ENCODE measurements around the gene SNX5. TPM values are rescaled to one million over a fixed set of nuclear protein-coding genes. Genes with fewer than 3 reads are reported as not detected.

Gene SNX5
- total and polyA plus RNA-seq, 2 of the 8 experiments (the other 6 are each of a cell fraction or from before 2014, with no cell fraction given), result 155 to 194 TPM

GRCh38 chr20:17933121-17933520 lies 35.5 kb downstream of the SNX5 start:
- no peak for FAIRE-seq
- H2BK15ac ChIP-seq (ENCODE audit: low read length), result no peak overlapping the region
- no peak overlapping the region for H3K4me3 ChIP-seq (ENCODE audit: extremely low read depth in 1 of 4, insufficient read depth in 2 of 4, low read depth in 3 of 4, low read length in 4 of 4)
- no peaks in the 10 kb centered on the region for H3K27me3 ChIP-seq (replicated peaks in 1 of 4; ENCODE audit: control insufficient read depth in 3 of 4, extremely low read depth in 1 of 4, insufficient read depth in 3 of 4, low read length in 3 of 4)
- H2BK5ac ChIP-seq (ENCODE audit: low read depth, low read length), result no peak overlapping the region
- H4K91ac ChIP-seq (replicated peaks; ENCODE audit: insufficient read length, low read length), result no peak overlapping the region
- no peak overlapping the region for H3K23ac ChIP-seq (ENCODE audit: insufficient read length)
- H3K9ac ChIP-seq (replicated peaks in 1 of 4; ENCODE audit: extremely low read depth in 1 of 4, low read depth in 3 of 4, low read length in 3 of 4), result no peak overlapping the region
- 86% methylated on average over 1 of the region's 1 CpG; no CpG with 5 or more reads in 1 of the 2 experiments for WGBS, 2 experiments (ENCODE audit: extremely low coverage in 1 of 2, insufficient coverage in 1 of 2, insufficient read length in 1 of 2, insufficient replicate concordance in 2 of 2, low coverage in 1 of 2, low lambda C conversion rate in 2 of 2, missing lambda C conversion rate in 1 of 2)
- H3K4me2 ChIP-seq (ENCODE audit: insufficient read depth in 1 of 2, low read depth in 2 of 2, low read length in 2 of 2), result no peak overlapping the region
- H2AK5ac ChIP-seq (ENCODE audit: low read depth, low read length), result no peak overlapping the region
- H3K56ac ChIP-seq (replicated peaks; ENCODE audit: insufficient read length, low read depth, low read length), result no peak overlapping the region
- ChIA-PET CTCF (ENCODE audit: partially characterized antibody) (interaction anchor here (1.2 to 2.9 kb wide), 6 partner anchors 34 to 428 kb away, joined by 3 to 17 read pairs (median 5); no protein-coding TSS in a partner anchor), POLR2A (ENCODE audit: partially characterized antibody) (interaction anchor here (0.9 to 1.3 kb wide), 2 partner anchors 25 to 30 kb away, joined by 3 read pairs; no protein-coding TSS in a partner anchor)
- no peak overlapping the region for H3K4ac ChIP-seq (replicated peaks; ENCODE audit: insufficient read length, low read depth, low read length)
- no peaks in the 10 kb centered on the region for H3K79me1 ChIP-seq (ENCODE audit: low read depth, low read length)
- no peak for TF ChIP-seq HDAC2 (IDR thresholded peaks at IDR 0.05; ENCODE audit: borderline replicate concordance in 1 of 2, low read depth in 2 of 2, low read length in 2 of 2)
- no peak overlapping the region for H2BK20ac ChIP-seq (ENCODE audit: low read length)
- H3K27ac ChIP-seq (ENCODE audit: low read depth, low read length), result no peak overlapping the region
- no peak overlapping the region for H2AFZ ChIP-seq (ENCODE audit: low read length)
- no peak overlapping the region for H4K5ac ChIP-seq (ENCODE audit: insufficient read length, low read depth, low read length)
- no peaks in the 10 kb centered on the region for H4K20me1 ChIP-seq (replicated peaks in 1 of 2; ENCODE audit: control insufficient read depth in 1 of 2, insufficient read depth in 2 of 2, low read length in 2 of 2)
- H3K9me3 ChIP-seq (ENCODE audit: insufficient read depth in 2 of 2, low read depth in 1 of 2, low read length in 1 of 2), result no peaks in the 10 kb centered on the region
- peaks cover 0 to 20% (median 6%) of the 10 kb centered on the region in 4 experiments; a peak in 6 of 7 replicates for H3K4me1 ChIP-seq (replicated peaks in 1 of 4; ENCODE audit: control insufficient read depth in 3 of 4, insufficient read depth in 4 of 4, low read length in 3 of 4)
- DNase-seq (ENCODE audit: low read depth in 1 of 2, low spot score in 2 of 2), result no peak
- H3K23me2 ChIP-seq (ENCODE audit: low read depth, low read length), result no peaks in the 10 kb centered on the region
- H2BK12ac ChIP-seq (ENCODE audit: low read depth, low read length), result no peak overlapping the region
- no peak overlapping the region for H4K8ac ChIP-seq (ENCODE audit: extremely low read depth, insufficient read depth, low read length)
- H3K36me3 ChIP-seq (ENCODE audit: control insufficient read depth in 2 of 4, insufficient read depth in 4 of 4, low read length in 3 of 4), result no peaks in the 10 kb centered on the region
- H3K14ac ChIP-seq (ENCODE audit: insufficient read length), result no peak overlapping the region
- H3K18ac ChIP-seq (ENCODE audit: extremely low read depth, low read length), result no peak overlapping the region
- H2BK120ac ChIP-seq (replicated peaks; ENCODE audit: low read depth, low read length), result no peak overlapping the region
- H3K79me2 ChIP-seq (ENCODE audit: control insufficient read depth in 1 of 2, insufficient read depth in 2 of 2, low read length in 2 of 2), result no peaks in the 10 kb centered on the region
